Vagina (tissue), 2 donors: ENCODE results near the gene PKD1. TPM values are rescaled to one million over a fixed set of nuclear protein-coding genes. Genes with fewer than 3 reads are reported as not detected.

Experiments
- DNase-seq, 2 donors: peaks; one replicate each; pipeline ENCODE4 v3.0.0-alpha.2; 2017; ENCODE audit errors: extremely low spot score in 2 of 2
- H3K27ac ChIP-seq: fragments of 200-600 bp; sonication (generic); one replicate; pipeline ENCODE4 v1.5.1; 2019
- H3K27me3 ChIP-seq: fragments of 200-600 bp; sonication (generic); one replicate; pipeline ENCODE4 v1.5.1; 2019
- H3K36me3 ChIP-seq, 2 donors: fragments of 200-600 bp; sonication (generic); one replicate each; pipeline ENCODE4 v1.5.1; 2017 to 2019
- H3K4me1 ChIP-seq: fragments of 200-600 bp; sonication (generic); one replicate; pipeline ENCODE4 v1.5.1; 2019
- H3K4me3 ChIP-seq, 2 donors: fragments of 200-600 bp; sonication (generic); 1 replicate in 1 of 2; 2 replicates in 1 of 2; pipeline ENCODE4 v1.5.1; 2016 to 2019
- H3K9me3 ChIP-seq: fragments of 200-600 bp; sonication (generic); one replicate; pipeline ENCODE4 v1.5.1; 2019
- POLR2A ChIP-seq, 2 donors: fragments of 450-650 bp; IDR thresholded peaks; one replicate each; pipeline ENCODE4 v1.6.1; 2017; ENCODE audit warnings: antibody characterized with exemption in 2 of 2, mild to moderate bottlenecking in 2 of 2, moderate library complexity in 2 of 2
- POLR2AphosphoS5 ChIP-seq, 2 donors: sonication (generic); formaldehyde crosslinking; IDR thresholded peaks; one replicate each; pipeline ENCODE4 v1.9.0; 2017; ENCODE audit warnings: antibody characterized with exemption in 2 of 2, mild to moderate bottlenecking in 2 of 2, low read depth in 1 of 2; ENCODE audit not compliant: insufficient read depth in 1 of 2
- intact Hi-C: fragments of 100-400 bp; cut with DNase I; formaldehyde crosslinking; loops from one replicate; pipeline ENCODE4 v1.15.1; 2023
- total RNA-seq: library from RNA; depleted of rRNA; stranded (reverse); fragments of >200 nt; gene quantifications from one replicate; pipeline ENCODE4 v1.2.3, GENCODE V29; 2016
- TF ChIP-seq, protein P1 (sequence below), 3 experiments: fragments of 450-650 bp in 2 of 3; fragments of 200-600 bp in 1 of 3; sonication (generic) in 1 of 3; IDR thresholded peaks; one replicate each; pipeline ENCODE4 v1.5.1; 2017 to 2019; ENCODE audit warnings: antibody characterized with exemption in 3 of 3, mild to moderate bottlenecking in 2 of 3, moderate library complexity in 2 of 3

Gene PKD1
- total RNA-seq, 1 donor from 2014 or later, result 153 TPM

DNA sequence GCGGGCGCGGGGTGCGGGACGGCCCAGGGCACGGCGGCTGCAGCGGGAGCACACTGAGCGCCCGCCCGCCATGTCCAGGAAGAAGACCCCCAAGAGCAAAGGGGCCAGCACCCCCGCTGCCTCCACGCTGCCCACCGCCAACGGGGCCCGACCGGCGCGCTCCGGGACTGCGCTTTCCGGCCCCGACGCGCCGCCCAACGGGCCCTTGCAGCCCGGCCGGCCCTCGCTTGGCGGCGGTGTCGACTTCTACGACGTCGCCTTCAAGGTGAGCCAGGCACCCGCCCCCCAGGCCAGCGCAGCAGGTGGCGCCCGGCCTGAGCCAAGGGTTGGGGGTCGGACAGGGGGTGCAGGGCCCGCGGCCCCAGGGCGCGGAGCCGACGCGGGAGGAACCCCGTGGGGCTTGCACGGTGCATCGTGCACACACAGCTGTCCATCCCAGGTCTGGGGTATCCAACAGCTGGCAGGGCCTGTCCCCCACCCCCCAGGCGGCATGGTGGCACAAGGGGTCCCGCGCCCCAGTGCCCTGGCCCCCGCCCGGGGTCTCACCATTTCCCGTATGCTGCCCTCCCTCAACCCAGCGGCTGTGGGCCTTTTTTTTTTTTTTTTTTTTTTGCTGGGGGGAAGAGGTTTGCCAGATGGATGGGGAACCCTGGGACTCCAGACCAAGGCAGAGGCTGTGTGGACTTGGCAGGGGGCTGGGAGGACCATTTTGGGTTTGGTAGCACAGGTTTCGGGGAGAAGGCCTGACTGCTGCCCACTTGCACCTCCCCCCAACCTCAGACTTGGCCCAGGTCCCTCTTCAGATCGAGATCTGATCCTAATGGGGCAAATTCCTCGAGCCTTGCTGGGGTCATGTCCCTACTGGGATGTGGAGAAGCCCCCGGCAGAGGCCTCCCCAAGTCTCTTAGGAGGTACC lies 13.3 kb upstream of the PKD1 start:
- TF ChIP-seq POLR2A (IDR thresholded peaks at IDR 0.05) (no peak), POLR2AphosphoS5 (IDR thresholded peaks at IDR 0.05; ENCODE audit: insufficient read depth in 1 of 2, low read depth in 1 of 2) (no peak)
- TF ChIP-seq, protein P1, sequence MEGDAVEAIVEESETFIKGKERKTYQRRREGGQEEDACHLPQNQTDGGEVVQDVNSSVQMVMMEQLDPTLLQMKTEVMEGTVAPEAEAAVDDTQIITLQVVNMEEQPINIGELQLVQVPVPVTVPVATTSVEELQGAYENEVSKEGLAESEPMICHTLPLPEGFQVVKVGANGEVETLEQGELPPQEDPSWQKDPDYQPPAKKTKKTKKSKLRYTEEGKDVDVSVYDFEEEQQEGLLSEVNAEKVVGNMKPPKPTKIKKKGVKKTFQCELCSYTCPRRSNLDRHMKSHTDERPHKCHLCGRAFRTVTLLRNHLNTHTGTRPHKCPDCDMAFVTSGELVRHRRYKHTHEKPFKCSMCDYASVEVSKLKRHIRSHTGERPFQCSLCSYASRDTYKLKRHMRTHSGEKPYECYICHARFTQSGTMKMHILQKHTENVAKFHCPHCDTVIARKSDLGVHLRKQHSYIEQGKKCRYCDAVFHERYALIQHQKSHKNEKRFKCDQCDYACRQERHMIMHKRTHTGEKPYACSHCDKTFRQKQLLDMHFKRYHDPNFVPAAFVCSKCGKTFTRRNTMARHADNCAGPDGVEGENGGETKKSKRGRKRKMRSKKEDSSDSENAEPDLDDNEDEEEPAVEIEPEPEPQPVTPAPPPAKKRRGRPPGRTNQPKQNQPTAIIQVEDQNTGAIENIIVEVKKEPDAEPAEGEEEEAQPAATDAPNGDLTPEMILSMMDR (IDR thresholded peaks at IDR 0.05), result no peak
- Histone ChIP-seq H3K4me3 (peak overlapping the region; percentile 45 to 63), H3K27ac (no peak overlapping the region)

DNA sequence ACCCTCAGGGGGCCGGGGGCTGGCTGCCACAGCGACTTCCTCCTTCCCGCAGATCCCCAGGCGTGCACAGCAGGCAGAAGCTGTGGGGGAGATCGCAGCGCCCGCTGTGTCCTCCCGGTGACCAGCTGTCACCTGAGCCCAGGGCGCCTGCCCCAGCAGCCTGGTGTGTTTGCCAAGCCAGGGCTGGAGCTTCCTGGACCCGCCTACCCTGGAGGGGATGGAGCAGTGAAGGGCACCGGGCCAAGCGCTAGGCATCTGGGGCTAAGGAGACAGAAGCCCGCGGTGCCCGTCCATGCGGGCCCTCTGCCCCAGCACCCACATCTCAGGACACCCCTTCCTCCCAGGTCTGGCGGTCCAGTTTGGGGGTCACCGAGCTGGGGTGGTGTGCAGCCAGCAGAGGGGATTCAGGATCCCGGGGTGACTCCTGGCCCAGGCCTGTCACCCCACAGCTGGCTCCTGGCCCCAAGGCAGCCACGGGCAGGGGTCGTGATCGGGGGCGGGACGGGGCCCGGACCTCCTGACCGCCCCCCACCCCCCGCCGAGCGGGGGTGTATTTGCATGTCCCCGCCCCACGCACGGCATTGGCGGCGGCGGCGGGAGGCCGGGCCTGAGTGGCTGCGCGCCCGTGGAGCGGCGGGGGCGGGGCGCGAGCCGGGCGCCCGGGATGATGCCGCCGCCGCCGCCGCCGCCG lies 12.4 kb upstream of the PKD1 start, which contains the start of gene RAB26:
TSS of gene RAB26 (plus strand) at position 645 of the 691 bp plus-strand sequence. CDS start 159 bp downstream, outside the sequence.
- Histone ChIP-seq H3K4me3 (peak within 1 kb of the TSS; percentile 45 to 63), H3K4me1 (peaks cover 55% of the 10 kb centered on the region), H3K9me3 (no peaks in the 10 kb centered on the region), H3K36me3 (no peaks in the 10 kb centered on the region), H3K27me3 (no peaks in the 10 kb centered on the region), H3K27ac (peak within 1 kb of the TSS; percentile 81)
- DNase-seq, result no peak
- intact Hi-C loops, result no loop called here
- peak; percentile 34 to 67 for TF ChIP-seq POLR2AphosphoS5 (IDR thresholded peaks at IDR 0.05; ENCODE audit: insufficient read depth in 1 of 2, low read depth in 1 of 2)
- TF ChIP-seq POLR2A (IDR thresholded peaks at IDR 0.05), result no peak

More for the DNA sequence above, 13.3 kb upstream of the PKD1 start:
- H3K9me3 ChIP-seq, result no peaks in the 10 kb centered on the region
- no peaks in the 10 kb centered on the region for H3K36me3 ChIP-seq
- H3K4me1 ChIP-seq, result peaks cover 63% of the 10 kb centered on the region
- no peak for DNase-seq
- H3K27me3 ChIP-seq, result no peaks in the 10 kb centered on the region
- intact Hi-C loops, result no loop called here

DNA sequence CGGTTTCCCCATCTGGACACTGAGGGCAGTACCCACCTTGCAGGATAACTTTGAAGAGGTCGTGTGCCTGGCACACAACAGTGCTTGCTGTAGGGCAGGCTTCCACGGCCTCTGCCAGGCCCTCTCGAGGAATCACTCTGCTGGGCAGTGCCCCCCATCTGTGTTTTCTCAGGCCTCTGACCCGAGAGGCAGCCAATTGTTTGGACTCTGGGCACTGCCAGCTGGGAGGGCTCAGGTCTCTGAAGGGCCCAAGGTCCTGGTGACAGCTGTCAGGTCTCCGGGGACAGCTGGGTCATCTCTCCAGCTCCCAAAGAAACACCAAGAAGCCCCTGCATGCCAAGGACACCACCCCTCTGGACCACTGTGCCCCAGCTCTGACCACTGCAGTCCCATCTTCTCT lies 11.7 kb upstream of the PKD1 start:
- peaks cover 48% of the 10 kb centered on the region for H3K4me1 ChIP-seq
- no peak for DNase-seq
- H3K27me3 ChIP-seq, result no peaks in the 10 kb centered on the region
- no peaks in the 10 kb centered on the region for H3K9me3 ChIP-seq
- TF ChIP-seq POLR2A (IDR thresholded peaks at IDR 0.05), result no peak
- TF ChIP-seq, protein P1 (IDR thresholded peaks at IDR 0.05), result no peak
- no peak for TF ChIP-seq POLR2AphosphoS5 (IDR thresholded peaks at IDR 0.05; ENCODE audit: insufficient read depth in 1 of 2, low read depth in 1 of 2)
- H3K36me3 ChIP-seq, result no peaks in the 10 kb centered on the region
- intact Hi-C loops, result no loop called here
- no peak overlapping the region for H3K4me3 ChIP-seq
- peak overlapping the region; percentile 81 for H3K27ac ChIP-seq

DNA sequence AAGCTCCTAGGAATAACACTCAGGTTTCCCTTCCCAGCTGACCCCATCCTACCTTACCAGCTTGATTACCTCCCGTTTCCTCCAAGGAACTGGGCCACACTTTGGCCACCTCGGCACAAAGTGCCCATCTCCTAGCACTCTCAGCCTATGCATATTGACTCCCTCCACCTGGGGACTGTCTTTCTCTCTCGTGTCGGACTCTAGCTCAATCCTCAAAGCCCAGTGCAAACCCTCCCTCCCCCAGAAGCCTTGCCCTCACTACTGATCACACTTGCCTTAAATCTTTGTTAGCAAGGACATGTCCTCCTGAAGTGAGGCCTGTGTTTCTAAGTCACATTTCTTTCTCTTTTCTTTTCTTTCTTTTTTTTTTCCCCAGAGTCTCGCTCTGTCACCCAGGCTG lies 10.1 kb upstream of the PKD1 start:
- Histone ChIP-seq H3K4me1 (peaks cover 32% of the 10 kb centered on the region), H3K9me3 (no peaks in the 10 kb centered on the region), H3K36me3 (no peaks in the 10 kb centered on the region), H3K27me3 (no peaks in the 10 kb centered on the region), H3K4me3 (no peak overlapping the region), H3K27ac (no peak overlapping the region)
- intact Hi-C loops, result no loop called here
- no peak for TF ChIP-seq POLR2A (IDR thresholded peaks at IDR 0.05)
- TF ChIP-seq, protein P1 (IDR thresholded peaks at IDR 0.05), result no peak
- TF ChIP-seq POLR2AphosphoS5 (IDR thresholded peaks at IDR 0.05; ENCODE audit: insufficient read depth in 1 of 2, low read depth in 1 of 2), result no peak
- DNase-seq, result no peak

DNA sequence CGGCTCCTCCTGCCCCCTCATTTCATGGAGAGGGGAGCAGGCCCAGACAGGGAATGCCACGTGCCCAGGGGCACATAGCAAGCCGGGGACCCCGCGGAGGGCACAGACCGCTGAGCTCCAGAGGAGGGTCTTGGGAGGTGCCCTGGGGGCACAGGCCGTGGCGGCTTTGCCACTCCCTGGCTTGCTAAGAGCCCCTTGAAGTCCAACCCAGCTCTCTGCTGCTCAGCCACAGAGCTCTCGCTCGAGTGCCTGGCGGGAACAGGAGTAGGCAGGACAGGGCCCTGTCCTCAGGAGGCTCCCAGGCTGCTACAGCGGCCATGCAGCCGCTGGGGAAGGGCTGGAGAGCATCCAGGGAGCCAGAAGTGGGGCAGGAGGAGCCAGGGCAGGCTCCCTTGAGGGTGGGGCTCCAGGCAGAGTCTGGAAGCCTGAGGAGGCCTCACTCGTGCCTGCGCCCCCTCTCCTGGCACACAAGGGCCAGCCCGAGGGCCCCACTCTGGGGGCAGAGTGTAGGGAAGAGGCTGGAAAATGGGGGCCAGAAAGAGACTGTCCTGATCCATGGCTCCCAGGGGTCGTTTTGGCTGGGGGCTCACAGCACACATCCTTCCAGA lies 8.3 kb upstream of the PKD1 start:
- Histone ChIP-seq H3K36me3 (no peaks in the 10 kb centered on the region), H3K9me3 (no peaks in the 10 kb centered on the region), H3K4me1 (peaks cover 22% of the 10 kb centered on the region), H3K4me3 (no peak overlapping the region), H3K27me3 (no peaks in the 10 kb centered on the region), H3K27ac (no peak overlapping the region)
- no peak for TF ChIP-seq POLR2A (IDR thresholded peaks at IDR 0.05)
- TF ChIP-seq POLR2AphosphoS5 (IDR thresholded peaks at IDR 0.05; ENCODE audit: insufficient read depth in 1 of 2, low read depth in 1 of 2), result no peak
- TF ChIP-seq, protein P1 (IDR thresholded peaks at IDR 0.05), result no peak
- intact Hi-C loops, result loop anchor here (5.0 kb wide), 1 partner anchor 122 kb away; no protein-coding TSS in a partner anchor
- DNase-seq, result no peak
